HEK293T (cell line): ENCODE data around the gene PCDHB10.
"Not testable (repeated sequence)": the region's sequence is repeated elsewhere in the genome, so short reads cannot be mapped to it uniquely, and the experiment has no call there.

Experiments used
- ELF4 ChIP-seq: fragments of 450-650 bp; IDR thresholded peaks from 2 replicates; pipeline ENCODE4 v1.6.1; 2017; ENCODE audit warnings: antibody characterized with exemption
- FOXM1 ChIP-seq: fragments of 450-650 bp; IDR thresholded peaks from 2 replicates; pipeline ENCODE4 v1.6.1; 2017; ENCODE audit warnings: mild to moderate bottlenecking, borderline replicate concordance
- LEF1 ChIP-seq: fragments of 450-650 bp; IDR thresholded peaks from 2 replicates; pipeline ENCODE4 v1.6.1; 2017; ENCODE audit warnings: mild to moderate bottlenecking, borderline replicate concordance
- SP1 ChIP-seq: fragments of 450-650 bp; IDR thresholded peaks from 2 replicates; pipeline ENCODE4 v1.6.1; 2017
- SUZ12 ChIP-seq: fragments of 450-650 bp; IDR thresholded peaks from 2 replicates; pipeline ENCODE4 v1.6.1; 2016; ENCODE audit warnings: mild to moderate bottlenecking

- TF ChIP-seq SUZ12, ELF4, SP1, FOXM1, LEF1: not testable (repeated sequence)
These were observed 12.8 kb upstream of the PCDHB10 start for GRCh38 chr5:141179371-141179770.
